ENCODE data around the gene FHIT.

FHIT gene

DNA sequence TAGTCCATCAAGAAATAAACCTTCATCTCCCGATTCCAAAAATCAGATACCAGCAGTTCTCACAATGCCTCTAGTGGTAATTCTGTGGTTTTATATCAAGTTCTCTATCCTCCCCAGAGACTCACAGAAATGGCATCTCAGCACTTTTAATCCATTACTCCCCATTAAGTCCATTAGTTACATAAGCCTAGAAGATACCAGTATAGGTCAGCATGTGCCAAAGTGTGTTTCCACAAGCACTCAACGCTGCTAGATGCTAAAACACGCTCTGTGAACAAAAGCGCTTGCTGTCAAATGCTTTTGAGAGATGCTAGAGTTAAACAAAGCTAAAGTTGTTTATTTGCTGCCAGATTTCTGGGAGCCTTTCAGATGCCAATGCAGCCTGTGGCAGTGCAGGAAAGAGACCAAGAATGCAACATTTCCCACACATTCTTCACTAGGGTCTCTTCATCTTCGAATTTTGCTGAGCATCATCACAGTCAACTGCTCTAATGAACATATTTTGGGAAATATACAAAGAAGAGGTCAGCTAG is 1282.7 kb downstream of the FHIT start:
- Histone ChIP-seq H3K9me2 (replicated peaks; ENCODE audit: control insufficient read depth, low read length) (no peaks in the 10 kb centered on the region), H3K9me3 (ENCODE audit: control insufficient read depth, insufficient read depth, low read length) (no peaks in the 10 kb centered on the region)
- TF ChIP-seq, protein P1, sequence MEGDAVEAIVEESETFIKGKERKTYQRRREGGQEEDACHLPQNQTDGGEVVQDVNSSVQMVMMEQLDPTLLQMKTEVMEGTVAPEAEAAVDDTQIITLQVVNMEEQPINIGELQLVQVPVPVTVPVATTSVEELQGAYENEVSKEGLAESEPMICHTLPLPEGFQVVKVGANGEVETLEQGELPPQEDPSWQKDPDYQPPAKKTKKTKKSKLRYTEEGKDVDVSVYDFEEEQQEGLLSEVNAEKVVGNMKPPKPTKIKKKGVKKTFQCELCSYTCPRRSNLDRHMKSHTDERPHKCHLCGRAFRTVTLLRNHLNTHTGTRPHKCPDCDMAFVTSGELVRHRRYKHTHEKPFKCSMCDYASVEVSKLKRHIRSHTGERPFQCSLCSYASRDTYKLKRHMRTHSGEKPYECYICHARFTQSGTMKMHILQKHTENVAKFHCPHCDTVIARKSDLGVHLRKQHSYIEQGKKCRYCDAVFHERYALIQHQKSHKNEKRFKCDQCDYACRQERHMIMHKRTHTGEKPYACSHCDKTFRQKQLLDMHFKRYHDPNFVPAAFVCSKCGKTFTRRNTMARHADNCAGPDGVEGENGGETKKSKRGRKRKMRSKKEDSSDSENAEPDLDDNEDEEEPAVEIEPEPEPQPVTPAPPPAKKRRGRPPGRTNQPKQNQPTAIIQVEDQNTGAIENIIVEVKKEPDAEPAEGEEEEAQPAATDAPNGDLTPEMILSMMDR (IDR thresholded peaks at IDR 0.05; ENCODE audit: low read depth, low read length, poor library complexity, severe bottlenecking), result no peak
- no peak for TF ChIP-seq EZH2phosphoT487 (IDR thresholded peaks at IDR 0.05; ENCODE audit: borderline replicate concordance, low read length)

DNA sequence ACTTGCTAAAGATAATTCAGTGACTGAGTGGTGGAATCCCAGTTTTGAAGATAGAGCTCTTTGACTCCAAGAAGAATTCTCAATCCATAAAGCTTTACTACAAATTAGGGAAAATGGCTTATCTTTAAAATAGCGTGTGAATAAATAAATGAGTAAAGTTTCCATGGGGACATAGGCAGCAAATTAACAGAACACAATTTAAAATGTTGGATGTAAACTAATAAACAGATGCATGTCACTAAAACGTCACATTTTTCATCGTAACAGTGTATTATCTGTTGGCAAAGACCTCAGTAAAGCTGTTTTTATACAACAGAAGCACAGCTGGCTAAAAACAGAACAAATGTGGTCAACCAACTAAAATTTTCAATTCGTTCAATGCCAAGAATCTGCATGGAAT is 1287.6 kb downstream of the FHIT start:
- Histone ChIP-seq H3K27ac (ENCODE audit: low read depth, low read length) (no peak overlapping the region), H3K4me1 (ENCODE audit: control insufficient read depth, low read length) (no peaks in the 10 kb centered on the region), H3K4me2 (ENCODE audit: low read length) (no peak overlapping the region), H3F3A (ENCODE audit: control insufficient read depth, insufficient read depth) (no peaks in the 10 kb centered on the region), H3K27me3 (ENCODE audit: control insufficient read depth, low read length) (no peaks in the 10 kb centered on the region), H3K79me2 (ENCODE audit: control insufficient read depth, low read length) (no peaks in the 10 kb centered on the region), H3K36me3 (ENCODE audit: control insufficient read depth, low read length) (no peaks in the 10 kb centered on the region), H4K20me1 (ENCODE audit: control insufficient read depth, insufficient read depth, low read depth, low read length) (no peaks in the 10 kb centered on the region), H3K9me2 (replicated peaks; ENCODE audit: control insufficient read depth, low read length) (no peaks in the 10 kb centered on the region), H3K9me3 (ENCODE audit: control insufficient read depth, insufficient read depth, low read length) (no peaks in the 10 kb centered on the region), H3K4me3 (ENCODE audit: low read length) (no peak overlapping the region)
- TF ChIP-seq, protein P1 (IDR thresholded peaks at IDR 0.05; ENCODE audit: low read depth, low read length, poor library complexity, severe bottlenecking), result no peak
- no peak for TF ChIP-seq EZH2phosphoT487 (IDR thresholded peaks at IDR 0.05; ENCODE audit: borderline replicate concordance, low read length)

More for the DNA sequence above, 1282.7 kb downstream of the FHIT start:
- H3F3A ChIP-seq (ENCODE audit: control insufficient read depth, insufficient read depth), result no peaks in the 10 kb centered on the region
- H3K36me3 ChIP-seq (ENCODE audit: control insufficient read depth, low read length), result no peaks in the 10 kb centered on the region
- no peaks in the 10 kb centered on the region for H4K20me1 ChIP-seq (ENCODE audit: control insufficient read depth, insufficient read depth, low read depth, low read length)
- H3K4me2 ChIP-seq (ENCODE audit: low read length), result no peak overlapping the region
- no peak overlapping the region for H3K27ac ChIP-seq (ENCODE audit: low read depth, low read length)
- H3K4me1 ChIP-seq (ENCODE audit: control insufficient read depth, low read length), result no peaks in the 10 kb centered on the region
- no peak overlapping the region for H3K4me3 ChIP-seq (ENCODE audit: low read length)
- H3K27me3 ChIP-seq (ENCODE audit: control insufficient read depth, low read length), result no peaks in the 10 kb centered on the region
- no peaks in the 10 kb centered on the region for H3K79me2 ChIP-seq (ENCODE audit: control insufficient read depth, low read length)

GRCh38 chr3:59957150-59957549 is 1294.1 kb downstream of the FHIT start:
- H3K4me3 ChIP-seq (ENCODE audit: low read length), result no peak overlapping the region
- H3K4me2 ChIP-seq (ENCODE audit: low read length), result no peak overlapping the region
- no peaks in the 10 kb centered on the region for H3F3A ChIP-seq (ENCODE audit: control insufficient read depth, insufficient read depth)
- H3K9me2 ChIP-seq (replicated peaks; ENCODE audit: control insufficient read depth, low read length), result no peaks in the 10 kb centered on the region
- H3K79me2 ChIP-seq (ENCODE audit: control insufficient read depth, low read length), result no peaks in the 10 kb centered on the region
- H4K20me1 ChIP-seq (ENCODE audit: control insufficient read depth, insufficient read depth, low read depth, low read length), result no peaks in the 10 kb centered on the region
- TF ChIP-seq, protein P1 (IDR thresholded peaks at IDR 0.05; ENCODE audit: low read depth, low read length, poor library complexity, severe bottlenecking), result no peak
- no peaks in the 10 kb centered on the region for H3K9me3 ChIP-seq (ENCODE audit: control insufficient read depth, insufficient read depth, low read length)
- H3K27ac ChIP-seq (ENCODE audit: low read depth, low read length), result no peak overlapping the region
- H3K4me1 ChIP-seq (ENCODE audit: control insufficient read depth, low read length), result no peaks in the 10 kb centered on the region
- no peaks in the 10 kb centered on the region for H3K27me3 ChIP-seq (ENCODE audit: control insufficient read depth, low read length)
- no peaks in the 10 kb centered on the region for H3K36me3 ChIP-seq (ENCODE audit: control insufficient read depth, low read length)
